Stimulated activated naive CD8-positive, alpha-beta T cell treated with anti-CD3 and anti-CD28 coated beads, Interleukin-15, Interleukin-2, amounts not matched to agents 100 U/mL and 50 U/mL, for 24 hours (primary cell): Measurements from ENCODE around the gene JARID2.

Experiments
- ATAC-seq: fragments of 150-1000 bp; cut with Tn5 transposase; one replicate; pipeline ENCODE4 v1.10.0; 2021
- DNase-seq: peaks from one replicate; pipeline ENCODE4 v3.0.0; 2021

JARID2 gene

GRCh38 chr6:15470746-15471145 lies 224.9 kb downstream of the JARID2 start:
- ATAC-seq (no peak), DNase-seq (no peak)

- no peak for ATAC-seq
- DNase-seq: no peak
Measured at GRCh38 chr6:15472621-15473020, 226.8 kb downstream of the JARID2 start.

DNA sequence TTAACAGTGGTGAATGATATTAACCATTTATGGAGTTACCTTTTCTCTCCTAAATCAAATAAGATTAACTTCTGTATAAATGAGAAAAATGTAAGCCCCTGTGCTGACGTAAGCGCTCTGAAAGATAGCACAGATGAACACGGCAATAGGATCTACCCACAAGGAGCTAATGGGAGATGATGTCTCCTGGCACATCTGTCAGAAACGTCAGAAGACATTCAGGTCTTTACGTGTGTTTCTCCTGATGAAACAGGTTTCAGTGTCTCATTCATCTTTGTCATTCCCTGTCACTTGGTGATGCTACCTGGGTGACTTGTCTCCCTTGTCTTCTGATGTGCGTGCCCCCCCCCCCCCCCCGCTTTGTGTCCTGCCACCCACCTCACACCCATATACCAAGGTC lies 227.3 kb downstream of the JARID2 start:
- DNase-seq (no peak), ATAC-seq (no peak)

DNA sequence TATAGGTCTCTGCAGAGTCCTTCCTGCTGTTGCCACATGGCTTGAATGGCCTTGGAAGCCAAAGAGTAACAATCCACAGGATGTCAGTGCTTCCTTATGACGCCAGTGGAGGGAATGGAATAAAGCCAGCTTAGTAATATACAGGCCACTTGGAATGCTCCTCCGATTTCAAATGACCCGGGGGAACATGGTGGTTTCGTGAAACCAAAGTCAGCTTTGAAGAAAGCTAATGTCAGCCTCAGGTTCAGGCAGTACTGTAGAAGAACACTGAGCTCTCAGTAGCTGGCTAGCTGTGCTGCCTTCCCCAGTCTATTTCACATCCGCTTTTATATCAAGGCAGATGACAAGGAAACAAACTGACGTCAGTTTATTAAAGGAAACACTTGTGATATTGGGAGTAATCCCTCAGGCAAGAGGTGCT lies 227.9 kb downstream of the JARID2 start:
- ATAC-seq (no peak), DNase-seq (no peak)

DNA sequence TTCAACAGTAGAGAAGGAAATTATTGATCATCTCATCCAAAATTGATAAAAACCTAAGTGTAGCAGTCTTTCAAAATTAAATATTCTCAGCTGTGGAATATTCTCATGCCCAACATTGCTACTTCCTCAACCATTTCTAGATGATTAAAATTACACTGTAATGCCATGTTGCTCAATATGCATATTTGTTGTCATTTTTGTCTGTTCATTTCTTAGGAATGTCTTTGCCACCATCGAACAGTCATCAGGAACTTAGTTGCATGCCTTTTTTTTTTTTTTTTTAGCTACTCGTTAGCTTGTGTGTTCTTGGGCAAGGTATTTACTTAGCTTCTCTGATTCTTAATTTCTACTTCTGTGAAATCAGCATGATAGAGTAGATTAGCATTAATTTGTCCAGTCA lies 228.3 kb downstream of the JARID2 start:
- DNase-seq (no peak), ATAC-seq (no peak)

DNA sequence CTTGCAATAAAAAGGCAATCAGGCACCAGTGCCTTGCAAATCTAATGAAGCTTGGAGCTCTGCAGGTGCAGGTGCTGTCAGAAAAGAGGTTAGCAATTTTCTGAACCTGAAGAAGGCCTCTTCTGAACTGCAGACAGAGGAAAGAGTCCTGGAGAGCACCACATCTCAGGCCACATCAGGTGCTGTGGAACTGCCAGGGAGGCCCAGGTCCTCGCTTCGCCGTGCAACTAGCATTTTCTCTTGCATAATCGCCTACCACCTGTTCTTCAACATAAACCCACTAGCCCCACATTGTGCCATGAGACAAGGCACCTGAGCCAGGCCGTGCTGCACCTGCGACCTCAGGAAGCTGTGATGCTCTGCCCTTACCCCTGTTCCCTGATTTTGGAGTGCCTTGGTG lies 229.4 kb downstream of the JARID2 start:
- no peak for DNase-seq
- no peak for ATAC-seq

DNA sequence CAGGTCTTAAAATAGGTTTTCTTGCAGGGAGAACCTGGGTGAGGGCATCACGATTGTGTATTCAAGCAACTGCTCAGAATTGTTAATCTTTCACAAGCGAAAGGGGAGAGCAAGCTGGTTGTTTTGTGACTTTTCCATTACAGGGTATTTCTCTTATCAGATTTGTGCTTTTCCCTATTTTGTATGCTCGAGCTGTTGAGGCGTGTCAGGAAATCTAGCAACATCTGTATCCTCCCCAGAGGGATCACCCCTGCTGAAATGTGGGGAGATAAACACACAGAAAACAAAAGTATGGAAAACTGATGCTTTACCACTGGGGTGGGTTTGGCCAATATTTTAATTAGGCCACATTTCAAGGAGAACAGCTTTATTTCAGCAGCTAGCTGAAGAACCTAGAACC lies 230.0 kb downstream of the JARID2 start:
- no peak for DNase-seq
- no peak for ATAC-seq

DNA sequence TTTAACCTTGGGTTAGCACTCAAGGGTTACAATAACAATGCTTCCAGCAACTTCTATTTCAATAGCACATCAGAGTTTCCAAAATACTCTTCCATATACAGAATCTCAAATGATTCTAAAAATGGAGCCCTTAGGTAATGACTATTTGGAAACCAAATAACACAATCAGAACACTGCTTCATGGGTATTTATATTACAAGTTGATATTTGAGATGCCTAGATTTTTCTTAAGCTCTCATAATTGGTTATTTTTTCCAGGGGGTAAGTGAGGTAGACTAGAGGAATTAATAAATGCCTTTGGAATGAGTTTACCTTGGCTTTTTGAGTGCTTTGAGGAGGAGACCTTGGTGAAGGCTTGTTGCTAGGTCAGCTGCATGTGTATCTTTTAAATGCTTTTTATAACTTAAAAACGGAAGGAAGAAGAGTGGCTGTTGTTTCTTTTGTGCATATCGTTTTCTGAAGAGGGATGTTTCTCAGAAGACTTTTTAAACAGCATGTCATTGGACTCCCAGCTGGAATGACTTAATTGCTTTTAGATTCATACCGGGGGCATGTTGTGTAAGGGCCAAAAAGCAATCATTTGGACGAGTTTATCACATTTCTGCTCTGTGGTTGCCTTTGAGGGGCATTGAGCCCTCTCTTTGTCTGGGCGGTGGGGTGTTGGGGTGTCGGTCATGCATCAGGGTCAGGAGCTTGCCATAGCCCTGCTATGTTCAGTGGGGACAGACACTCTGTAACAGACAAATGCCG lies 230.9 kb downstream of the JARID2 start:
- no peak for ATAC-seq
- DNase-seq: no peak

DNA sequence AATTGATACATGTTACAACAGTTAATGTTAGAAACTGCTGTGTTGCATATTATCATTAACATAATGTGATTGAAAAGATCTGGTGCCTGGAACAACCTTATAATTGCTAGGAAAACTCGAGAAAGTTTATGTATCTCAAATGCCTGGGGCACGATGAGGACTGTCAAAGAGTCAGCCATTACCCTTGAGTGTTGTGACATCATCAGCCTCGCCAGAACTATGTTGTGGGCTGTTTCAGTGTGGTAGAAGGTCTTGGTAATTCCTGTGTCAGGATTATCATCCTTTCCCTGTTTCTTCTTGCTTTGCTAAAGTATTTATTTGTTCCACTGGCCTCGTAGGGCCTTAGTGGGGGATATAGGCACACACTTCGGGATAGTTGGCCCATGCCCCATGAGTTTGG lies 231.9 kb downstream of the JARID2 start:
- ATAC-seq: no peak
- no peak for DNase-seq

- ATAC-seq: no peak
- no peak for DNase-seq
Measured at GRCh38 chr6:15479761-15480160, 233.9 kb downstream of the JARID2 start.

DNA sequence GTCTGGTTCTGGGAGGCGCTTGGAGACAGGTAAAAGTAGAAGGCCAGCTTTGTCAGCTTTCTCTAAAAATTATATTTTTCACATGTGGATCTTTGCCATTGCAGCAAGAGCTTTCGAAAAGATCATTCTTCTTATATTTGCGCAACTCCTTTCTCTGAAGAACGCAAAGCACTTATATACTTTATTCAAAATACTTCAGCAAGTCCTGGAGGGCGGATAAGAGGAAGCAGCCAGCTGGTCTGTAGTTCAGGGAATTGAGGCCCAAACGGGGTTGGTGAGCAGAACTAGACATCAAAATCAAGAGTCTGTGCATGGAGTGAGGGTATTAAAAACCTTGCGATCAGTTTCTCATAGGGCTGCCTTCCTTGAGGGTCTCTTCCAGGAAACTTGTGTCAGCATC lies 234.7 kb downstream of the JARID2 start:
- no peak for ATAC-seq
- DNase-seq: no peak

DNA sequence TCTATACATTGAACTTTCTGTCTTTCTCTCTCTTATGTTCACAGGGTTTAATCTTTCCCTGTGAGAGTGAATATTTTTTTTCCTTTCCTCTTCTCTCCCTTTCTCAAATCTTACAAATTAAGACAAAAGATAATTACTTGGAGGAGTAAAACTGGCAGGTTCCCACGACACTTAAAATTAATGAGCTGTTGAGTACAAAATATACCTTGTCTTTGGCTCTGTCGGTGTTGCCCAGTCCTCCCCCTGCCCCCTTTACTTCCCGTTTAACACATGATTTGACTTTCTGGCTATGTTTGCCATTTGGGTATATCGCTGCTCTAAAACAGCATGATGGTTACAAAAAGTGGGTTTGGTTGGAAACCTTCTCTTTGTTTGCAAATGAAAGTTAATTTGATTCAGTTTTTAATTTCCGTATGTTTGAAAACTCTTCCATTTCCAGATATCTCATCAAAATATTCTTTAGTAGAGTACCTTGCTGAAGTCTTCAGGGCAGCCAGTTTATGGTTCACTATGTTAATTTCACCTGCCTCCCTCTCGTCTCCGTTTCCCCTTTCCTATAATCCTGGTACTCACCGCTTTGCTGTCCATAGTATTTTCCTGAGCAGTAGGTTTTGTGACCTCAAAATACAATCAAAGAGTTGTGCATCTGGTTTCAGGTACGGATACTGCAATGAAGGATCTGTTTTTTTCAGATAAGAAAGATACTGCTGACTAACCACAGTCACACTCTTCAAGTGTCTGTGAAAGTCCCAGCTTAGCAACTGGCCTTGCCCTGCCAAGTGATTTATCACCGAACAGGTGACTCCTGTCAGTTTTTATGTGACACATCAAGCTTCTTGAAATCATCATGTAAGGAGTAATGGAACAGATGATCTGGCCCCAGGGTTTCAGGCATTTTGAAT lies 235.8 kb downstream of the JARID2 start:
- DNase-seq (peak; percentile 15), ATAC-seq (peak; percentile 69)

GRCh38 chr6:15483060-15483459 lies 237.2 kb downstream of the JARID2 start:
- DNase-seq (no peak), ATAC-seq (no peak)

DNA sequence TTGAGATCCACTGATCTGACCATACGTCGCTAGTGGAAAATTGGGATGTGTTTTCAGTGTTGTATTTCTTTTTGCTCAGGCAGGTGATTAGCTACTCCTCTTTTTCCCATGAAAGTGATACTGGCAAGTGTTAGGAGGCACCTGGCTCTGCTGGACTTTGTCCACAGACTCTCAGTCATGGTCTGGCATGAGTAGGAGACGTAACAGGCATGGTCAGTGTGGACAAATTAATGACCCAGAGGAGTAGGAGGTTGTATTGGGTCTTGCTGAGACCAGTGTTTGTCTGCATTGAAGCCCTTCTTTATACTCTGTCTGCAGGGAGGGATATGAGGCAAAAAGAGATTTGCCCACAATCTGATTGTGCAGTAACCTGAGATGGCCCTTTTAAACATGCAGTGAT lies 238.3 kb downstream of the JARID2 start:
- no peak for DNase-seq
- ATAC-seq: no peak

DNA sequence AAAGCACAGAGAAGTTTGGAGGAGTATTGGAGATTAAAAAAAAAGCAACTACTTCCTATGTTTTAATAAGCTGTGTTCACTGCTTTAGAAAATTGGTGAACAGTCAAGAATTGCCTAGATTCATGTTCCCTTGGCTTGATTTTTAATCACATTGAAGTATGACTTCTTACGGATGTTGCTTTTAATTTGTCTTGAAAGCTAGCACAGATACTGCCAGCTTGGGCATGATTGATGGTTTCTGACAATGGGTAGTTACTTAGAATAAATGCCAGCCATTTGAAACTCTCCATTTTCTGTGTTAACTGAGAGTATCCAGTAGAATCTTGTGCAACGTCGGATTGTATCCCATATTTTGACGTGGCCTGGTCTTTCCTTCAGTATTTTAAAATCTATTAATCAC lies 239.0 kb downstream of the JARID2 start:
- ATAC-seq: no peak

DNA sequence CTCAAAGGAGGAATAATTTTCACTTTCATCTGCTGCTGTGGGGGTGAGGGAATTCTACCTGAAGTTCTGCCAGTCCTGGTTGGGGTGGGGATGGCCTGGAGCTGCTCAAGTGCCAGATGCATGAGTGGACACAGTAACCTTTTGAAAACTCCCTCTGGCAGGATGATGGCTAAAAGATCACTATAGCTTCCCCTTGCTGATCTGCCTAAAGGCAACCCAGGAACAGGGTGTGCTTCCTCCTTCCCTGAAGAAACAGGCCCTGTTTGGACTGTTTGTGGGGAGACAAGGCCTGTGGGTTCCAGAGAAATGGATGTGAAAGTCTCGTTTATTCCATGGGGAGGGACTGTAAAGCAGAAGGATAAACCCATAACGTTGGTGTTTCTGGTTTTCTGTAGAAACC lies 240.1 kb downstream of the JARID2 start:
- DNase-seq (no peak), ATAC-seq (no peak)

More for the DNA sequence above, 239.0 kb downstream of the JARID2 start:
- DNase-seq: no peak

DNA sequence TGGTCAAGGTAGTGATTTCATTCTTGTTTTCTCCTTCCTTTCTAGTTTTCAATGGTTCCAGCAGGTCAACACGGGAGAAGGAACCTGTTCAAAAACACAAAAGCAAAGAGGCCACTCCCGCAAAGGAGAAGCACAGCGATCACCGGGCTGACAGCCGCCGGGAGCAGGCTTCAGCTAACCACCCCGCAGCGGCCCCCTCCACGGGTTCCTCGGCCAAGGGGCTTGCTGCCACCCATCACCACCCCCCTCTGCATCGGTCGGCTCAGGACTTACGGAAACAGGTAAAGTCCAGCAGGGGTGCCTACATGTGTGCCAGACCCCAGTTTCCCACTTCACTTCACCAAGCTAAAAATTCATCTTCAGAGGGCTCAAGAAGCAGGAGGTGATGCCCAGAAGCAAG lies 241.4 kb downstream of the JARID2 start:
- DNase-seq (no peak), ATAC-seq (no peak)

DNA sequence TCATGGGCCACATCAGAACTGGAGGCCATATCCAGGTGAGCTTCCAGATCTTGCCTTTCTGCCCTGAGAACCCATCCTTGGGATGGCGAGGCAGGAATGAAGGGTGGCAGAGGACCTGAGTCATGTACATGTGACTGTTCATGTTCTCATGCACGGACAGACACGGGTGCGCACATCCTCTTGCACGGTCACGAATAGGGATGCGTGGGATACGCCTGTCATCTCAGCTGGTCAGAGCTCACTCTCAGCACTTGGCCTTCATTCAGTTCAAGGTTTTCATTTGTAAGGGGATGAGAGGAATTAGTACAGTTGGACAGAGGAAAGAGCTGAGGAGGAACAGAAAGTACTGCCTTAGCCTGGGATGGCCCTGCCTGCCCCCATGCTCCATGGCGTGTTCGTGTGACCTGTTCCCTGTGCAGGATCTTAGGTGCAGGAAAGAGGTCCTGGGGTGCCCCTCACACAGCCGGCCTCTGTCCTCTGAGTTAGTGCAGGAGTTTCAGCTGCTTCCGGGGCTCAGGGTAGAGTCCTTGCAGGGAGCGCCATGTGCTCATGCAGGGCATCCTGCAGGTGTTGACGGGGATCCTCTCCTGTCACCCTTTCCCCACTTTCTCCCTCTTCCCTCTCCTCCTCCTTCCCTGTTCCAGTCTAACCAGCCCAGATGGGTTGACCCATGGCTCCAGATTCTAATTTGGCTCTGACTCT lies 243.5 kb downstream of the JARID2 start:
- no peak for ATAC-seq
- no peak for DNase-seq

DNA sequence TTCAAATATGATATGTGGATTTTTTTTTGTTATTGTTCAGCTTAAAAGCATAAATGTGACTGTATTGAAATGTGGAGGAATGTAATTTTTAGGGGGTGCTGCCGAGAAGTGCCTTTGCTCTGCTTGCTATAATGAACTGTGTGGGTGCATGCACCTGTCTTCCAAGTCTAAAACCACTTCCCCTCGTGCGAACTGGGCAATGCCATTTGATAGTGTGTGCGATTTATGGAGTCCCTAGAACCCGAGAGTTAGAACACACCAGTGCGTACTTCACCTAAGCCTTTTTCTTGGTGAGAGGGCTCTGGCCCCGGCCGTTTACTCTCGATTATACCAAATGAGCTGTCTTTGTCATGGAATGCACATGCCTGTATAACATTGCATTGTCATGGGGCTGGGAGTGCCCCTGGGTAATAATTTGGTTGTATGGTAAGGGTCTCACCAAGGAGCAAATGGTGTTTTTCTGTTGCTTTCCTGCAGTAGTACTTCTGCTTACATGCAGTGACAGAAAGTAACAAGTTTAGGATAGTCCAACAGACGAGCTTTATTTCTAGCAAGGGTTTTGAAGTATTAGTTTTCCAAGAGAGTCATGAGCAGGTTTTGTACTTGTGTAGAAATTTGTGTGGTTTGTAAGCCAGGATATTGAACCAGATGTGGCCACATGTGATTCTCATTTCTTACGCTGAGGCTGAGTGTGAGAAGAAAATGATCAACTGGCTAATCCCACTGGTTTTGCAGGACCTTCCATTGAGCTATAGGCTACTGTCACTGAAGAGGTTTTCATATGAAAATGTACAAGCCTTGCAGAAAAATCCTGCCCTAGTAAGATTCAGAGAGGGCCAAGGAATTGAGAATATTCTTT lies 244.6 kb downstream of the JARID2 start:
- ATAC-seq (no peak), DNase-seq (no peak)

GRCh38 chr6:15491255-15491985 lies 245.6 kb downstream of the JARID2 start:
- peak; percentile 73 for DNase-seq

GRCh38 chr6:15491986-15492269 lies 246.1 kb downstream of the JARID2 start:
- ATAC-seq: no peak
- no peak for DNase-seq

More at GRCh38 chr6:15491255-15491985, 245.6 kb downstream of the JARID2 start:
- ATAC-seq: peak; percentile 74
